ENCODE data around the gene CRYM. TPM values are rescaled to one million over a fixed set of nuclear protein-coding genes. Genes with fewer than 3 reads are reported as not detected.

The CRYM gene
- polyA plus RNA-seq, 3 donors = not detected

DNA sequence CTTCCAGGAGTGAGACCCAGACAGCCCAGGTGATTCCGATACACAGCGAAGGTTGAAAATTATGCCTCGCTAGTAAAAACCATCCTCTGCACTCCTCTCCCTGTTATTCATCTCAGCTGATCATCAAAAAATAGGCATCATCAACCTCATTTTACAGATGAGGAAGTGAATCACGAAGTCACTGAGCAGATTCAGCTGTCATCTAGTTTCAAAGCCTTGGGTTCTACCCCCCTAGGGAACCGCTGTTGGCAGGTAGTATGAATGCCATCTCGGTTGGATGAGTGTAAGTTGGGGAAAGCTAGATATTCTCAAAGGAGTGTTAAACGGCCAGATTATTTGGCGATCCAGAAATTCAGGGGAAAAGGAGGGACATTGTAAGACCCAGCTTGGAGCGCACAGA is 2.0 kb downstream of the CRYM start:
- 100% methylated on average over 2 of the region's 9 CpGs for WGBS (ENCODE audit: insufficient coverage)
- H3K9ac ChIP-seq (ENCODE audit: insufficient read depth, low read length, poor library complexity, severe bottlenecking) = no peak overlapping the region
- peaks cover 7% of the 10 kb centered on the region for H3K4me1 Mint-ChIP-seq
- H3K4me2 ChIP-seq (replicated peaks; ENCODE audit: extremely low read depth, low read length, poor library complexity, severe bottlenecking) = no peak overlapping the region
- peaks cover 0 to 3% (median 0%) of the 10 kb centered on the region in 7 donors for H3K9me3 Mint-ChIP-seq
- no peak overlapping the region for H3K27ac Mint-ChIP-seq
- peaks cover 8 to 9% of the 10 kb centered on the region in 2 donors for H3K4me1 ChIP-seq (ENCODE audit: control insufficient read depth in 1 of 2, insufficient read depth in 2 of 2, low read length in 2 of 2)
- intact Hi-C loops (cut with micrococcal nuclease) = no loop called here
- no peak overlapping the region for H3K4me3 Mint-ChIP-seq
- no peak overlapping the region for H3K4me3 ChIP-seq (replicated peaks in 1 of 3; ENCODE audit: low read depth in 2 of 3, low read length in 3 of 3)
- H3K36me3 Mint-ChIP-seq = no peaks in the 10 kb centered on the region
- H3K27ac ChIP-seq (ENCODE audit: low read depth in 1 of 2, low read length in 2 of 2) = no peak overlapping the region
- H2AFZ ChIP-seq (ENCODE audit: insufficient read depth, low read depth, low read length, poor library complexity, severe bottlenecking) = no peak overlapping the region
- H3K27me3 ChIP-seq (ENCODE audit: control insufficient read depth in 2 of 2, insufficient read depth in 2 of 2, low read length in 2 of 2) = peaks cover 42 to 50% of the 10 kb centered on the region in 2 donors
- TF ChIP-seq, protein P1, sequence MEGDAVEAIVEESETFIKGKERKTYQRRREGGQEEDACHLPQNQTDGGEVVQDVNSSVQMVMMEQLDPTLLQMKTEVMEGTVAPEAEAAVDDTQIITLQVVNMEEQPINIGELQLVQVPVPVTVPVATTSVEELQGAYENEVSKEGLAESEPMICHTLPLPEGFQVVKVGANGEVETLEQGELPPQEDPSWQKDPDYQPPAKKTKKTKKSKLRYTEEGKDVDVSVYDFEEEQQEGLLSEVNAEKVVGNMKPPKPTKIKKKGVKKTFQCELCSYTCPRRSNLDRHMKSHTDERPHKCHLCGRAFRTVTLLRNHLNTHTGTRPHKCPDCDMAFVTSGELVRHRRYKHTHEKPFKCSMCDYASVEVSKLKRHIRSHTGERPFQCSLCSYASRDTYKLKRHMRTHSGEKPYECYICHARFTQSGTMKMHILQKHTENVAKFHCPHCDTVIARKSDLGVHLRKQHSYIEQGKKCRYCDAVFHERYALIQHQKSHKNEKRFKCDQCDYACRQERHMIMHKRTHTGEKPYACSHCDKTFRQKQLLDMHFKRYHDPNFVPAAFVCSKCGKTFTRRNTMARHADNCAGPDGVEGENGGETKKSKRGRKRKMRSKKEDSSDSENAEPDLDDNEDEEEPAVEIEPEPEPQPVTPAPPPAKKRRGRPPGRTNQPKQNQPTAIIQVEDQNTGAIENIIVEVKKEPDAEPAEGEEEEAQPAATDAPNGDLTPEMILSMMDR (IDR thresholded peaks at IDR 0.05) = no peak
- no peak for DNase-seq
- H3K9me3 ChIP-seq (replicated peaks in 1 of 2; ENCODE audit: control insufficient read depth in 1 of 2, insufficient read depth in 1 of 2, low read length in 2 of 2) = no peaks in the 10 kb centered on the region
- no peaks in the 10 kb centered on the region for H4K20me1 ChIP-seq (ENCODE audit: insufficient read depth, low read length)
- no peaks in the 10 kb centered on the region for H3K79me2 ChIP-seq (ENCODE audit: insufficient read depth, low read length)
- H3K36me3 ChIP-seq (replicated peaks in 1 of 2; ENCODE audit: control insufficient read depth in 1 of 2, insufficient read depth in 2 of 2, low read length in 2 of 2) = no peaks in the 10 kb centered on the region
- peaks cover 39 to 49% (median 42%) of the 10 kb centered on the region in 3 donors for H3K27me3 Mint-ChIP-seq (ENCODE audit: low read depth in 3 of 3)

DNA sequence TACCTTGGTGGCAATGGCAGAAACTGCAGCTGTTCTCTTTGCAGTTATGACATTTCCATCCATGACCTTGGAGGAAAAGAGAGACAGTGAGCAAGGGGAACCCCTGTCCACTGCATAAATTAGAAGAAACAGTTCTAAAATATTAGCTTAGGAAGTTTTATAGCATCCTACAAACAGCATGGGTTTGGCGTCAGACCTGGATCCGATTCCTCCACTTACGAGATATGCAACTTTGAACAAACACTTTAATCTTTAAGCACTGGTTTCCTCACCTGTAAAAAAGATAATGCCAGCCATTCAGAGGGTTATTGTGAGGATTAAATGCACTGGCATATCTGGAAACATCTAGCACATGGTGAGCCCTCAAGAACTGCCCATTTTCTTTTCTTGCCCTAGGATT is 2.6 kb downstream of the CRYM start:
- intact Hi-C loops (cut with micrococcal nuclease) = no loop called here
- Histone ChIP-seq H3K4me3 (replicated peaks in 1 of 3; ENCODE audit: low read depth in 2 of 3, low read length in 3 of 3) (no peak overlapping the region), H3K27ac (ENCODE audit: low read depth in 1 of 2, low read length in 2 of 2) (no peak overlapping the region), H3K27me3 (ENCODE audit: control insufficient read depth in 2 of 2, insufficient read depth in 2 of 2, low read length in 2 of 2) (peaks cover 42 to 48% of the 10 kb centered on the region in 2 donors), H3K4me2 (replicated peaks; ENCODE audit: extremely low read depth, low read length, poor library complexity, severe bottlenecking) (no peak overlapping the region), H3K4me1 (ENCODE audit: control insufficient read depth in 1 of 2, insufficient read depth in 2 of 2, low read length in 2 of 2) (peaks cover 8 to 9% of the 10 kb centered on the region in 2 donors), H3K9me3 (replicated peaks in 1 of 2; ENCODE audit: control insufficient read depth in 1 of 2, insufficient read depth in 1 of 2, low read length in 2 of 2) (no peaks in the 10 kb centered on the region), H4K20me1 (ENCODE audit: insufficient read depth, low read length) (no peaks in the 10 kb centered on the region), H3K9ac (ENCODE audit: insufficient read depth, low read length, poor library complexity, severe bottlenecking) (no peak overlapping the region), H2AFZ (ENCODE audit: insufficient read depth, low read depth, low read length, poor library complexity, severe bottlenecking) (no peak overlapping the region), H3K36me3 (replicated peaks in 1 of 2; ENCODE audit: control insufficient read depth in 1 of 2, insufficient read depth in 2 of 2, low read length in 2 of 2) (no peaks in the 10 kb centered on the region), H3K79me2 (ENCODE audit: insufficient read depth, low read length) (no peaks in the 10 kb centered on the region)
- H3K27ac Mint-ChIP-seq = no peak overlapping the region
- H3K4me1 Mint-ChIP-seq = peaks cover 7% of the 10 kb centered on the region
- peaks cover 0 to 3% (median 0%) of the 10 kb centered on the region in 7 donors for H3K9me3 Mint-ChIP-seq
- WGBS (ENCODE audit: insufficient coverage) = no CpG with 5 or more reads among the region's 3 CpGs
- no peak overlapping the region for H3K4me3 Mint-ChIP-seq
- no peaks in the 10 kb centered on the region for H3K36me3 Mint-ChIP-seq
- TF ChIP-seq, protein P1 (IDR thresholded peaks at IDR 0.05) = no peak
- peaks cover 35 to 49% (median 42%) of the 10 kb centered on the region in 3 donors for H3K27me3 Mint-ChIP-seq (ENCODE audit: low read depth in 3 of 3)
- no peak for DNase-seq
